PFSK-1 (cell line): ENCODE results near the gene GRIN2A.

Experiments
- POLR2AphosphoS5 ChIP-seq: IDR thresholded peaks from 2 replicates; pipeline ENCODE4 v1.6.1; 2012; ENCODE audit warnings: low read depth, mild to moderate bottlenecking, control low read depth, low read length, moderate library complexity
- SIN3A ChIP-seq: IDR thresholded peaks from 2 replicates; pipeline ENCODE4 v1.6.1; 2012; ENCODE audit warnings: mild to moderate bottlenecking, low read length, moderate library complexity, borderline replicate concordance; ENCODE audit not compliant: insufficient read depth
- TAF1 ChIP-seq: IDR thresholded peaks from 2 replicates; pipeline ENCODE4 v1.6.1; 2012; ENCODE audit warnings: low read length, control low read depth, borderline replicate concordance; ENCODE audit not compliant: insufficient read depth
- TF ChIP-seq, protein P1 (sequence below), 2 experiments: IDR thresholded peaks; 2 replicates each; pipeline versions ENCODE4 v1.6.1 to v1.8.0; 2011 to 2012; ENCODE audit warnings: low read depth in 2 of 2, low read length in 2 of 2, control low read depth in 1 of 2, inconsistent platforms in 1 of 2, mild to moderate bottlenecking in 1 of 2, moderate library complexity in 1 of 2; ENCODE audit not compliant: insufficient read depth in 1 of 2

DNA sequence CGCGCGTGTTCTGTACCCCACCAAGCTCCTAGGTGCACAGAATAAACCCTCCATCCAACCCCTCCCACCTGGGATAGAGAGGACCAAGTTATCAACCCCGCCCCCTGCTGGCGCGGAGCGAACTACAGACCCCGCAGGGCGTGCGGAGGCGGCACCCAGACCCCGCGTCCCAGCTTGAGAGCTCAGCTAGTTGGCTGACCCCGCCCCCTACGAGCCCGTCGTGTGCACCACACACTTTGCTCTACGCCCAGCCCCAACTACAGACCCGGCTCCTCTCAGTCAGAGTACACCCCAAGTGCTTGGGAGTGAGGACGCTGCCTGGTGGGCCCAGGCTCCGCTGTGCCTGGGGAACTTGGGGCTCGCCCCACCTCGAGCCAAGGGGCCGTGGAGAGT is 1.5 kb downstream of the GRIN2A start:
- TF ChIP-seq SIN3A: no peak
- TF ChIP-seq, protein P1, sequence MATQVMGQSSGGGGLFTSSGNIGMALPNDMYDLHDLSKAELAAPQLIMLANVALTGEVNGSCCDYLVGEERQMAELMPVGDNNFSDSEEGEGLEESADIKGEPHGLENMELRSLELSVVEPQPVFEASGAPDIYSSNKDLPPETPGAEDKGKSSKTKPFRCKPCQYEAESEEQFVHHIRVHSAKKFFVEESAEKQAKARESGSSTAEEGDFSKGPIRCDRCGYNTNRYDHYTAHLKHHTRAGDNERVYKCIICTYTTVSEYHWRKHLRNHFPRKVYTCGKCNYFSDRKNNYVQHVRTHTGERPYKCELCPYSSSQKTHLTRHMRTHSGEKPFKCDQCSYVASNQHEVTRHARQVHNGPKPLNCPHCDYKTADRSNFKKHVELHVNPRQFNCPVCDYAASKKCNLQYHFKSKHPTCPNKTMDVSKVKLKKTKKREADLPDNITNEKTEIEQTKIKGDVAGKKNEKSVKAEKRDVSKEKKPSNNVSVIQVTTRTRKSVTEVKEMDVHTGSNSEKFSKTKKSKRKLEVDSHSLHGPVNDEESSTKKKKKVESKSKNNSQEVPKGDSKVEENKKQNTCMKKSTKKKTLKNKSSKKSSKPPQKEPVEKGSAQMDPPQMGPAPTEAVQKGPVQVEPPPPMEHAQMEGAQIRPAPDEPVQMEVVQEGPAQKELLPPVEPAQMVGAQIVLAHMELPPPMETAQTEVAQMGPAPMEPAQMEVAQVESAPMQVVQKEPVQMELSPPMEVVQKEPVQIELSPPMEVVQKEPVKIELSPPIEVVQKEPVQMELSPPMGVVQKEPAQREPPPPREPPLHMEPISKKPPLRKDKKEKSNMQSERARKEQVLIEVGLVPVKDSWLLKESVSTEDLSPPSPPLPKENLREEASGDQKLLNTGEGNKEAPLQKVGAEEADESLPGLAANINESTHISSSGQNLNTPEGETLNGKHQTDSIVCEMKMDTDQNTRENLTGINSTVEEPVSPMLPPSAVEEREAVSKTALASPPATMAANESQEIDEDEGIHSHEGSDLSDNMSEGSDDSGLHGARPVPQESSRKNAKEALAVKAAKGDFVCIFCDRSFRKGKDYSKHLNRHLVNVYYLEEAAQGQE (IDR thresholded peaks at IDR 0.05; ENCODE audit: insufficient read depth in 1 of 2, low read depth in 2 of 2, low read length in 2 of 2): no peak
- no peak for TF ChIP-seq POLR2AphosphoS5
- TF ChIP-seq TAF1: no peak
